ENCODE results near the gene KIRREL1.
"Not testable (repeated sequence)": the region's sequence is repeated elsewhere in the genome, so short reads cannot be mapped to it uniquely, and the experiment has no call there.

Gene KIRREL1

DNA sequence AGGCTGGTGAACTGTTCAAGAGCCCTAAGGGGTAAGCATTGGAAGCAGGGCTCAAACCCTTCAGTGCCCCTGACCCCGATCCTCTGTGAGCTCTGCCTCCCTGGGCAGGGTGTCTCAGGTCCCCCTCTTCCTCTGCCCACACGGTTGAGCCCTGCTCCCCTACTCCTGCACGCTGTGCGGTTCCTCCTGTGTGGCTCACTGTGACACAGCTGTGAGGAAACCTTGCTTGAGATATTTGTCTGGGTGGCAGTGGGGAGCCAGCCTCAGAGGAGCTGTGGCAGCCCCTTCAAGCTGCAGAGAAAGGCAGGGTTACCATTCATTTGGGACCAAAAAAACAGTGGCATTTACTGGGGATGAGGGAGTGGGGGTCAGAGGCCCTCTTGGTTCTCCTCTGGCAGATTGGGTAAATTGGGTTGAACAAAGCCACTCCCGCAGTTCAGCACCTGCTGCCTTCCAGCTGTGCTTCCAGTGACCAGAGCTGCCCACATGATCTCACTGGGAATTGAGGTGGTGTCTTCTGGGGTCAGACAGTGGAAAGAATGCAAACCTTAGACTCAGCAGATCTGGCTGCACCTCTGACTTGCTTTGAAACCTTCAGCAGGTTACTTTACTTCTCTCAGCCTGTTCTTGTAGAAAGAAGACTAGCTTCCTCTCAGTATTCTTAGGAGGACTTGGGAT is 126.7 kb downstream of the KIRREL1 start:
- Histone ChIP-seq H3K9ac (ENCODE audit: low read length in 2 of 2) (no peak overlapping the region), H3K27ac (ENCODE audit: low read length) (no peak overlapping the region), H3K36me3 (ENCODE audit: control insufficient read depth in 2 of 2, insufficient read depth in 2 of 2, low read length in 2 of 2) (no peaks in the 10 kb centered on the region), H3K9me3 (ENCODE audit: control insufficient read depth in 2 of 2, low read length in 2 of 2) (no peaks in the 10 kb centered on the region), H3K27me3 (ENCODE audit: control insufficient read depth in 1 of 2, insufficient read depth in 2 of 2, low read length in 2 of 2) (peaks cover 2 to 5% of the 10 kb centered on the region in 2 donors), H3K4me3 (ENCODE audit: low read length in 2 of 2) (no peak overlapping the region), H3K4me1 (ENCODE audit: control insufficient read depth, insufficient read depth, low read length) (peaks cover 11% of the 10 kb centered on the region)

DNA sequence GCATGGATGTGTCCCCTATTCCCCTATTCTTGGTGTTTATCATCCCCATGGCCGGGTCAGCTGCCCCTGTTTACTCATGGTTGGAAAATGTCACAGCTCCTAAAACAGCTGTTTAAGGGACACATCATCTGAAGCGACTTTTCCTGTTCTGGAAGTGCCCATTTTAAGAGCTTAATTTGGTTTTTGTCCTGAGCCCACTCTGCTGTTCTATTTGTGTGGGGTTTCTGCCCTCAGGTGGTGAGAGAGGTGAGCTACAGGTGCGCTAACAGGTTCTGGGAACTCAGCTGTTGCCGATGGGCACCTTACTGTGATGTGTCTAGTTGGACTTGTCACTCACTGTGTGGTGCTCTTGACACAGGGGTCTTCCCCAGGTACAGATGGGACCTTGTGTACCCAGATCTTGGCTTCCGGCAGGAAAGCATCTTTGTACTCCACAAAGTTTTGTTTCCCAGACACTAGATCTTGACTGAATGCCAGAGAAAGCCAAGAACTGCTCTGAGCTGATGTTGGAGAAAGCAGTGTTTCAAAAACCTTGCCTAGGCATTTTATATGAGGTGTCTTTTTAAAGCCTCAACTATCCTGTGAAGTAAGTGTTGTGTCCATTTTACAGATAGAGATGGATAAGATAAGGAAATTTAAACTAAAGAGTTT is 128.3 kb downstream of the KIRREL1 start:
- Histone ChIP-seq H3K9ac (ENCODE audit: low read length in 2 of 2) (no peak overlapping the region), H3K9me3 (ENCODE audit: control insufficient read depth in 2 of 2, low read length in 2 of 2) (no peaks in the 10 kb centered on the region), H3K4me3 (ENCODE audit: low read length in 2 of 2) (no peak overlapping the region), H3K4me1 (ENCODE audit: control insufficient read depth, insufficient read depth, low read length) (peaks cover 11% of the 10 kb centered on the region), H3K36me3 (ENCODE audit: control insufficient read depth in 2 of 2, insufficient read depth in 2 of 2, low read length in 2 of 2) (no peaks in the 10 kb centered on the region), H3K27ac (ENCODE audit: low read length) (no peak overlapping the region), H3K27me3 (ENCODE audit: control insufficient read depth in 1 of 2, insufficient read depth in 2 of 2, low read length in 2 of 2) (peaks cover 0 to 2% of the 10 kb centered on the region in 2 donors)

DNA sequence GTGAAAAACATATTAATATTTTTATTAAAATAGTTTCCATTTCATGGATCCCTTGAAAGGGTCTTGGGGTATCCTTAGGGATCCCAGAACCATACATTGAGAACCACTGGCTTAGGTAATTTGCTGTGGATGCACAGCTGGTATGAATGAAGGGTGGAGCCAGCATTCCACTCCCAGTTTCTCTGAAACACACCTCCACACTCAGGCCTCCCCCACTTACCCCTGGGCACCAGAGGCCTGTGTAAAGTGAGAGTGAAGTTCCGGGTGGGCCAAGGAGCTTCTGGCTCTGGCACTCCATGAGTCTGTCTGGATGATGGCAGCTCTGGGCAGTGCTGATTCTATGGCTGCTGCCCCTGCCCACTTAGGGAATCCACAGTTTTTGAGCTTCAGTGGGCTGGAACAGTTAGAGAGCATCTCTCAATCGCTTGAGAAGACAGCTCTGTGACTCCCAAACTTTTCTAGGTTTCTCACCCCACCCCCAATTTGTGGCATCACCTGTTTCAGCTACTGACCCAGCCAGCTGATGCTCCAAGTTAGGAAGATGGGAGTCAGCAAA is 129.5 kb downstream of the KIRREL1 start:
- no peak overlapping the region for H3K9ac ChIP-seq (ENCODE audit: low read length in 2 of 2)
- H3K4me3 ChIP-seq (ENCODE audit: low read length in 2 of 2), result no peak overlapping the region
- no peak overlapping the region for H3K27ac ChIP-seq (ENCODE audit: low read length)
- H3K9me3 ChIP-seq (ENCODE audit: control insufficient read depth in 2 of 2, low read length in 2 of 2), result no peaks in the 10 kb centered on the region
- no peaks in the 10 kb centered on the region for H3K27me3 ChIP-seq (ENCODE audit: control insufficient read depth in 1 of 2, insufficient read depth in 2 of 2, low read length in 2 of 2)
- peaks cover 7% of the 10 kb centered on the region for H3K4me1 ChIP-seq (ENCODE audit: control insufficient read depth, insufficient read depth, low read length)
- no peaks in the 10 kb centered on the region for H3K36me3 ChIP-seq (ENCODE audit: control insufficient read depth in 2 of 2, insufficient read depth in 2 of 2, low read length in 2 of 2)

DNA sequence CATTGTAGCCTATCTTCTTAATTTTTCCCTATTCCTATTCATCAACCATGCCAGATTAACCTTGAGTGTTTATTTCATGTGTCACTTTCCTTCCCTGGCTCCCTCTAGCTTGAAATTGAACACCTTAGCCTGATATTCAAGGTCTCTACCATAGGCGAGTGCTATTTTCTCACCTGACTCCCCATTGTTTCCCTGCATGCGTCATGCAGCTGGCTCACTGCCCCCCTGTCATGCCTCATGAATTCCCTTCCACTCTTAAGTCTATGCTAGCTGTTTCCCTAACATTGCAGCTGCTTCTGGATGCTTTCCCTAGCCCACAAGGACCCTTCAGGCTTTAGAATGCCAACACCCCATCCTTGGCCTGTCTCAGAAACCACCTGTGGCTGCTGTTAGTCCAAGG is 130.6 kb downstream of the KIRREL1 start:
- Histone ChIP-seq H3K9me3 (ENCODE audit: control insufficient read depth in 2 of 2, low read length in 2 of 2) (no peaks in the 10 kb centered on the region), H3K27ac (ENCODE audit: low read length) (no peak overlapping the region), H3K36me3 (ENCODE audit: control insufficient read depth in 2 of 2, insufficient read depth in 2 of 2, low read length in 2 of 2) (no peaks in the 10 kb centered on the region), H3K9ac (ENCODE audit: low read length in 2 of 2) (no peak overlapping the region), H3K4me1 (ENCODE audit: control insufficient read depth, insufficient read depth, low read length) (no peaks in the 10 kb centered on the region), H3K4me3 (ENCODE audit: low read length in 2 of 2) (no peak overlapping the region), H3K27me3 (ENCODE audit: control insufficient read depth in 1 of 2, insufficient read depth in 2 of 2, low read length in 2 of 2) (no peaks in the 10 kb centered on the region)

DNA sequence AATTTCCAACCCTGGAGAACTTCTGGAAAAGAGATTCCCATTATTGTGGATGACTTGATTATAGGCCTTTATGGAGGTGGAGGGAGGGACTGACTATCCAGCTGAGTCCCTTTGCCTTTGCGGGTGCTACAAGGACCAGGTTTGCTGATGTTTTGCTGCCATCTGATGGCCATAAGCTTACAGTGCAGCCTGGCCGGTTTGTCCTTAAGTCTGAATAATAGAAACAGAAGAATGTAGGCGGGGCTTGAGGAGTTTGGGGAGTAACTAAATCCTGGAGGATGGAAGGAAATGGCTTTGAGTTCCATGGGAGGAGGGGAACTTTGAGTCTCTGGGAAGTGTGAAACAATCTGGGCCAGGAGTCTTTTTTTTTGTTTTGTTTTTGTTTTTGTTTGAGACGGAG is 131.6 kb downstream of the KIRREL1 start:
- no peaks in the 10 kb centered on the region for H3K9me3 ChIP-seq (ENCODE audit: control insufficient read depth in 2 of 2, low read length in 2 of 2)
- H3K36me3 ChIP-seq (ENCODE audit: control insufficient read depth in 2 of 2, insufficient read depth in 2 of 2, low read length in 2 of 2), result no peaks in the 10 kb centered on the region
- no peak overlapping the region for H3K27ac ChIP-seq (ENCODE audit: low read length)
- no peaks in the 10 kb centered on the region for H3K4me1 ChIP-seq (ENCODE audit: control insufficient read depth, insufficient read depth, low read length)
- no peak overlapping the region for H3K9ac ChIP-seq (ENCODE audit: low read length in 2 of 2)
- no peak overlapping the region for H3K4me3 ChIP-seq (ENCODE audit: low read length in 2 of 2)
- H3K27me3 ChIP-seq (ENCODE audit: control insufficient read depth in 1 of 2, insufficient read depth in 2 of 2, low read length in 2 of 2), result no peaks in the 10 kb centered on the region

DNA sequence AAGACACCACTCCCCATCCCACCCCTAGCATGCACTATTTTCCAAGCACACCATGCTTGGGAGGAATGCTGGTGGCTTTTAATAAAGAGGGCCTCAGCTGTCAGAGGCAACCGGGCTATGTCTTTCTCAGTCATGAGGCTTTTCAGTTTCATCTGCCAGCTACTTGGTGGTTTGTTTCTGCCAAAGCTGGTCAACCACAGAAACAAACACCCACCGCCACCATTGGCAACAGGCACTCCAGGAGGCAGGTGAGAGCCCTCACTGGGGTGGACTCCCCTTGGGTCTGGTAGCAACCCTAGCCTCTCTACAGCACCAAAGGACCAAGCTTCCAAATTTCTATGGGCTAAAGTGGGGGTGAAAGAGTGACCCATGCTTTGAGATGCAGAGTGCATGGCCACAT is 133.0 kb downstream of the KIRREL1 start:
- Histone ChIP-seq H3K4me3 (ENCODE audit: low read length in 2 of 2) (no peak overlapping the region), H3K9ac (ENCODE audit: low read length in 2 of 2) (no peak overlapping the region), H3K9me3 (ENCODE audit: control insufficient read depth in 2 of 2, low read length in 2 of 2) (no peaks in the 10 kb centered on the region), H3K27ac (ENCODE audit: low read length) (no peak overlapping the region), H3K27me3 (ENCODE audit: control insufficient read depth in 1 of 2, insufficient read depth in 2 of 2, low read length in 2 of 2) (no peaks in the 10 kb centered on the region), H3K36me3 (ENCODE audit: control insufficient read depth in 2 of 2, insufficient read depth in 2 of 2, low read length in 2 of 2) (no peaks in the 10 kb centered on the region), H3K4me1 (ENCODE audit: control insufficient read depth, insufficient read depth, low read length) (no peaks in the 10 kb centered on the region)

DNA sequence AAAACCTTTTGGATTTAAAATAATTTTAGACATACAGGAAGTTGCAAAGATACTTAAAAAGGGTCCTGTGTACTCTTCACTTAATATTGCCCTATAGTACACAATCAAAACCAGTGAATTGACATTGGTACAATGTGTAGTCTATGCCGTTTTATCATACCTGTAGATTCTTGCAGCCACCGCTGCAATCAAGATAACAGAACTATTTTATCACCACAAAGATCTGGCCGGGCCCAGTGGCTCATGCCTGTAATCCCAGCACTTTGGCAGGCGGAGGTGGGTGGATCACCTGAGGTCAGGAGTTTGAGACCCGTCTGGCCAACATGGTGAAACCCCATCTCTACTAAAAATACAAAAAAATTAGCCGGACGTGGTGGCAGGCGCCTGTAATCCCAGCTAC is 135.1 kb downstream of the KIRREL1 start:
- not testable (repeated sequence) for H3K27ac ChIP-seq (ENCODE audit: low read length); H3K4me1 ChIP-seq (ENCODE audit: control insufficient read depth, insufficient read depth, low read length); H3K27me3 ChIP-seq (ENCODE audit: control insufficient read depth in 1 of 2, insufficient read depth in 2 of 2, low read length in 2 of 2); H3K36me3 ChIP-seq (ENCODE audit: control insufficient read depth in 2 of 2, insufficient read depth in 2 of 2, low read length in 2 of 2); H3K9ac ChIP-seq (ENCODE audit: low read length in 2 of 2); H3K4me3 ChIP-seq (ENCODE audit: low read length in 2 of 2); H3K9me3 ChIP-seq (ENCODE audit: control insufficient read depth in 2 of 2, low read length in 2 of 2)

DNA sequence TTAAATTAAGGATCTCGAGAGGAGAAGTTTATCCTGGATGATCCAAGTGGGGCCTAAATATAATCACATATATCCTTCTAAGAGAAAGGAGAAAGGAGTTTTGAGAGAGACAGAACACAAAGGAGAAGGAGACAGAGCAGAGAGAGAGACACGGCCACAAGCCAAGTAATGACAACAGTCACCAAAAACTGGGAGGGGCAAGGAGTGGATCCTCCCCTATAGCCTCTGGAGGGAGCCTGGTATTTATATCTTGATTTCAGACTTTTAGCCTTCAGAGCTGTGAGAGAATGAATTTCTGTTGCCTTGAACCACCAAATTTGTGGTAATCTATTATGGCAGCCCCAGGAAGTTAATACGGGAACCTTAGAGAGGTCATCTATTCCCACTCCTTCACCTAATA is 137.8 kb downstream of the KIRREL1 start:
- H3K27ac ChIP-seq (ENCODE audit: low read length), result no peak overlapping the region
- no peak overlapping the region for H3K9ac ChIP-seq (ENCODE audit: low read length in 2 of 2)
- H3K36me3 ChIP-seq (ENCODE audit: control insufficient read depth in 2 of 2, insufficient read depth in 2 of 2, low read length in 2 of 2), result no peaks in the 10 kb centered on the region
- no peaks in the 10 kb centered on the region for H3K4me1 ChIP-seq (ENCODE audit: control insufficient read depth, insufficient read depth, low read length)
- no peaks in the 10 kb centered on the region for H3K9me3 ChIP-seq (ENCODE audit: control insufficient read depth in 2 of 2, low read length in 2 of 2)
- H3K4me3 ChIP-seq (ENCODE audit: low read length in 2 of 2), result no peak overlapping the region
- H3K27me3 ChIP-seq (ENCODE audit: control insufficient read depth in 1 of 2, insufficient read depth in 2 of 2, low read length in 2 of 2), result no peaks in the 10 kb centered on the region

DNA sequence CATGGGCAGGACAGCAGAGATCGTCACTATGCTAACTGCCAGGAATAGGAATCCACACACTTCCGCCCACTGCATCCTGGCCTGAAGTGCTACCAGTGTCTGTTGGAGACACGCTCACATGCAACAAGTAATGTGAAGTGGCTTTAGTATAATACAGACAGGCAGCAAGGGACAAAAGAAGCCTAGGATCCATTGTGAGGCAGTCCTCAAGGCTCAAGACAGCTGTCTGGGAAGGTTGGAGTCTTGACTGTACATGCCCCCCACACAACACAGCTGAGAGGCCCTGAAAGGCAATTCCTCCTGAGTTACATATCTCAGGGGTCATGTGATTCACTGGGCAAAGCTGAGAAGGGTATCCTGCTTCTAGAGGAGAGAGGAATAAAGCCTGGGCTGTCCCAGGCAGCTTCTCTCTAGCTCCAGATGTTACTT is 147.3 kb downstream of the KIRREL1 start:
- Histone ChIP-seq H3K27me3 (ENCODE audit: control insufficient read depth in 1 of 2, insufficient read depth in 2 of 2, low read length in 2 of 2) (no peaks in the 10 kb centered on the region), H3K9me3 (ENCODE audit: control insufficient read depth in 2 of 2, low read length in 2 of 2) (peaks cover 0 to 4% of the 10 kb centered on the region in 2 donors), H3K27ac (ENCODE audit: low read length) (no peak overlapping the region), H3K4me3 (ENCODE audit: low read length in 2 of 2) (no peak overlapping the region), H3K9ac (ENCODE audit: low read length in 2 of 2) (no peak overlapping the region), H3K4me1 (ENCODE audit: control insufficient read depth, insufficient read depth, low read length) (no peaks in the 10 kb centered on the region), H3K36me3 (ENCODE audit: control insufficient read depth in 2 of 2, insufficient read depth in 2 of 2, low read length in 2 of 2) (no peaks in the 10 kb centered on the region)

DNA sequence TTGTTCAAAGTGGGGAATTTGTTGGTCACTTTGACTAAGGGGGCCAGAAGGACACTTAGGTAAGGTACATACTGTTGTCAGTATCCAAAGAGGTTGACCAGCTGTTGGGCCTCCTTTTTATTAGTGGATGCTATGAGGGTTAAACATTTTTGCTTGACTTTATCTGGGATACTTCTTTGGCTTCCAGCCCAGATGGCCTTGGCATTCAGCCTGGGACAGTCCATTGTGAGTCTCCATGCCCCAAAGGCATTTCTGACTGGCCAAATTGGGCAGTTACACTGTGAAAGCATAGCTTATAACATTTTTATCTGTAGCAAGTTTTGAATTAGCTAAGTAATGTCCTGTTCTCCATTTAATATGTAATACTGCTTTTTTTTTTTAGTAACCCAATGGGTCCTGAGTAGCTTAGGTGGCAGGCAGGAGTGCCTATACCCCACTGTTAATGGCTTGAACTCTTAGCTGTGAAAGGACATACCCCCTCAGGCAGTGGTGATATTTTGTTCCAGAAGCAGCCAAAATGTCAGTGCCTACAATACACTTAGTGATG is 151.8 kb downstream of the KIRREL1 start:
- Histone ChIP-seq H3K9me3 (ENCODE audit: control insufficient read depth in 2 of 2, low read length in 2 of 2) (no peaks in the 10 kb centered on the region), H3K9ac (ENCODE audit: low read length in 2 of 2) (no peak overlapping the region), H3K36me3 (ENCODE audit: control insufficient read depth in 2 of 2, insufficient read depth in 2 of 2, low read length in 2 of 2) (no peaks in the 10 kb centered on the region), H3K27ac (ENCODE audit: low read length) (peak overlapping the region; percentile 37), H3K4me1 (ENCODE audit: control insufficient read depth, insufficient read depth, low read length) (peaks cover 8% of the 10 kb centered on the region), H3K27me3 (ENCODE audit: control insufficient read depth in 1 of 2, insufficient read depth in 2 of 2, low read length in 2 of 2) (no peaks in the 10 kb centered on the region), H3K4me3 (ENCODE audit: low read length in 2 of 2) (no peak overlapping the region)

DNA sequence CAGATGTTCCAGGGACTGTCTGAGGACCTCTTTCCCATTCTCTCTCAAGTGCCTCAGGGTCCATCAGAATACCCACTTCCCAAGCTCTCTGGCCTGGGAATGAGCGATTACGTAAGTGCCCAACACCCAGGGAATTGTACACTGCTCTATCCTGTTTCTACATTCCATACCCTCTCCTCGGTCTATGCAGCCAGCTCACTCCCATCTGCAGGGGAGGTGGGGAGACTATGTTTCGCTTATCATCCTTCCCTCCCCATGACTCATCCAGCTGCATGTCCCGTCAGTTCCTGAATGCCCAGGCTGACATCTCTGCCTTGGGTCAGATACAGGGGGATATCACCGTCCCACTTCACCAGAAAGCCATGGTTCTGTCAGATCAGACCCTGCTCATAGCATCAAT is 152.7 kb downstream of the KIRREL1 start:
- no peaks in the 10 kb centered on the region for H3K9me3 ChIP-seq (ENCODE audit: control insufficient read depth in 2 of 2, low read length in 2 of 2)
- H3K27ac ChIP-seq (ENCODE audit: low read length), result peak overlapping the region; percentile 37
- no peaks in the 10 kb centered on the region for H3K27me3 ChIP-seq (ENCODE audit: control insufficient read depth in 1 of 2, insufficient read depth in 2 of 2, low read length in 2 of 2)
- peaks cover 9% of the 10 kb centered on the region for H3K4me1 ChIP-seq (ENCODE audit: control insufficient read depth, insufficient read depth, low read length)
- no peaks in the 10 kb centered on the region for H3K36me3 ChIP-seq (ENCODE audit: control insufficient read depth in 2 of 2, insufficient read depth in 2 of 2, low read length in 2 of 2)
- no peak overlapping the region for H3K4me3 ChIP-seq (ENCODE audit: low read length in 2 of 2)
- H3K9ac ChIP-seq (ENCODE audit: low read length in 2 of 2), result no peak overlapping the region
